Karpas-422 (cell line): ENCODE data around the gene PGM2L1. TPM values are rescaled to one million over a fixed set of nuclear protein-coding genes. Genes with fewer than 3 reads are reported as not detected.

Experiments used
- DNase-seq: peaks from one replicate; pipeline ENCODE4 v3.0.0-alpha.2; 2015
- H2AFZ ChIP-seq: fragments of 200-600 bp; sonication (generic); 2 replicates; pipeline ENCODE4 v1.6.1; 2014; ENCODE audit warnings: antibody characterized with exemption, low read length, mixed read lengths
- H3K27ac ChIP-seq: fragments of 200-600 bp; sonication (generic); 2 replicates; pipeline ENCODE4 v1.5.1; 2014; ENCODE audit warnings: mild to moderate bottlenecking, low read length, moderate library complexity
- H3K27me3 ChIP-seq: fragments of 200-600 bp; sonication (generic); 2 replicates; pipeline ENCODE4 v1.6.1; 2014; ENCODE audit warnings: low read length, mixed read lengths
- H3K36me3 ChIP-seq: fragments of 200-600 bp; sonication (generic); 2 replicates; pipeline ENCODE4 v1.6.1; 2014; ENCODE audit warnings: low read length, mixed read lengths; ENCODE audit not compliant: insufficient read depth
- H3K4me1 ChIP-seq: fragments of 200-600 bp; sonication (generic); 2 replicates; pipeline ENCODE4 v1.6.1; 2014; ENCODE audit warnings: mild to moderate bottlenecking, low read length, mixed read lengths
- H3K4me2 ChIP-seq: fragments of 200-600 bp; sonication (generic); 2 replicates; pipeline ENCODE4 v1.6.1; 2014; ENCODE audit warnings: low read length, low read depth, mild to moderate bottlenecking; ENCODE audit not compliant: poor library complexity, severe bottlenecking
- H3K4me3 ChIP-seq: fragments of 200-600 bp; sonication (generic); 2 replicates; pipeline ENCODE4 v1.5.1; 2014; ENCODE audit warnings: mild to moderate bottlenecking, antibody characterized with exemption, low read length, mixed read lengths
- H3K79me2 ChIP-seq: fragments of 200-600 bp; sonication (generic); 2 replicates; pipeline ENCODE4 v1.6.1; 2014; ENCODE audit warnings: mild to moderate bottlenecking, low read length, mixed read lengths
- H3K9ac ChIP-seq: fragments of 200-600 bp; sonication (generic); 2 replicates; pipeline ENCODE4 v1.6.0; 2014; ENCODE audit warnings: low read length
- H3K9me2 ChIP-seq: fragments of 200-600 bp; sonication (generic), shearing (Covaris generic); replicated peaks from 2 replicates; pipeline ENCODE4 v1.6.0; 2014; ENCODE audit warnings: mild to moderate bottlenecking, low read length, moderate library complexity; ENCODE audit not compliant: insufficient read depth
- H3K9me3 ChIP-seq: fragments of 300-700, 200-600 bp; sonication (generic); 2 replicates; pipeline ENCODE4 v1.6.1; 2014; ENCODE audit warnings: low read length, mixed read lengths
- H4K20me1 ChIP-seq: fragments of 200-600 bp; sonication (generic); 2 replicates; pipeline ENCODE4 v1.6.1; 2014; ENCODE audit warnings: mild to moderate bottlenecking, antibody characterized with exemption, low read length, low read depth; ENCODE audit not compliant: insufficient read depth
- total RNA-seq: library from RNA; depleted of rRNA; stranded (reverse); fragments of >200 nt; shearing (Covaris generic); gene quantifications from 2 replicates; pipeline ENCODE4 v1.2.3, GENCODE V29; 2014; ENCODE audit warnings: low replicate concordance

PGM2L1 gene
- total RNA-seq, 1 experiment from 2014 or later = 0.07 TPM

- peaks cover 8% of the 10 kb centered on the region for H3K9me3 ChIP-seq
- H3K27ac ChIP-seq = no peak overlapping the region
- no peaks in the 10 kb centered on the region for H3K27me3 ChIP-seq
- no peak overlapping the region for H3K4me3 ChIP-seq
- no peaks in the 10 kb centered on the region for H4K20me1 ChIP-seq
- H3K4me1 ChIP-seq = no peaks in the 10 kb centered on the region
- H3K9me2 ChIP-seq = no peaks in the 10 kb centered on the region
- H3K79me2 ChIP-seq = no peaks in the 10 kb centered on the region
- no peak for DNase-seq
- no peaks in the 10 kb centered on the region for H3K36me3 ChIP-seq
- H3K9ac ChIP-seq = no peak overlapping the region
- no peak overlapping the region for H3K4me2 ChIP-seq
- H2AFZ ChIP-seq = no peak overlapping the region
These were observed 81.3 kb downstream of the PGM2L1 start for GRCh38 chr11:74316772-74317505.

GRCh38 chr11:74312326-74312725 is 85.9 kb downstream of the PGM2L1 start:
- Histone ChIP-seq H3K27me3 (no peaks in the 10 kb centered on the region), H3K4me2 (no peak overlapping the region), H3K36me3 (no peaks in the 10 kb centered on the region), H4K20me1 (no peaks in the 10 kb centered on the region), H3K27ac (no peak overlapping the region), H3K9me3 (peaks cover 8% of the 10 kb centered on the region), H3K79me2 (no peaks in the 10 kb centered on the region), H3K9me2 (no peaks in the 10 kb centered on the region), H3K4me1 (no peaks in the 10 kb centered on the region), H2AFZ (no peak overlapping the region), H3K9ac (no peak overlapping the region), H3K4me3 (no peak overlapping the region)
- DNase-seq = no peak

DNA sequence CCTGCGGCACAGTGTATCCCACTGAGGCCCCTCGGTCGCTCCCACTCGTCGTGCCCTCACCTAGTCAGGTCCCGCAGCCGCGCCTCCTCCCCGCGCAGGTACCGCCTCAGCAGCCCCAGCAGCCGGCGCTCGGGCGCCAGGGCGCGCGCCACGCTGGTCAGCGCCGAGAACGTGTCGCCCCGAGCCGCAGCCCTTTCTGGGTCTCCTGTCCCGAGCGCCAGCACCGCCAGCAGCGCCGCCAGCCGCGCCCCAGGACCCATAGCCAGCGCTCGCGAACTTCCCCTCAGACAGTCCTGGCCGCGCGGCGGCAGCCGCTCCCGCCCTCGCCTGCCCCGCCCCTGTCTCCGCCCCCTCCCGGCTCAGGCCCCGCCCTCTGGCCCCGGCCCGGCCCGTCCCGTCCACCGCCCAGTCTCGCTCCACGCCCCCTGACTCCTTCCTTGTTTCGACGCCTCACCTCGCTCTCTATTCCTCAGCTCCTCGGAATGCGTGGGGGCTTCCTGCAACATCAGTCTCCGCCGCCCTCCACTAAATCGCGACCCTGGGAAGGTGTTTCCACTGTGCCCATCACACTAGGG is 86.8 kb downstream of the PGM2L1 start, which contains the start of gene P4HA3:
P4HA3 (minus strand) TSS at position 289 of the 575 bp plus-strand sequence; CDS start at position 260, 29 bp downstream.
- no peaks in the 10 kb centered on the region for H3K79me2 ChIP-seq
- H3K36me3 ChIP-seq = no peaks in the 10 kb centered on the region
- no peaks in the 10 kb centered on the region for H3K9me2 ChIP-seq
- peaks cover 1% of the 10 kb centered on the region; the same call in 1 of the 2 replicates for H3K9me3 ChIP-seq
- no peak within 1 kb of the TSS for H3K9ac ChIP-seq
- H3K4me3 ChIP-seq = no peak within 1 kb of the TSS
- H4K20me1 ChIP-seq = no peaks in the 10 kb centered on the region
- H2AFZ ChIP-seq = no peak within 1 kb of the TSS
- no peaks in the 10 kb centered on the region for H3K27me3 ChIP-seq
- H3K27ac ChIP-seq = no peak within 1 kb of the TSS
- no peak within 1 kb of the TSS for H3K4me2 ChIP-seq
- DNase-seq = no peak
- H3K4me1 ChIP-seq = no peaks in the 10 kb centered on the region

DNA sequence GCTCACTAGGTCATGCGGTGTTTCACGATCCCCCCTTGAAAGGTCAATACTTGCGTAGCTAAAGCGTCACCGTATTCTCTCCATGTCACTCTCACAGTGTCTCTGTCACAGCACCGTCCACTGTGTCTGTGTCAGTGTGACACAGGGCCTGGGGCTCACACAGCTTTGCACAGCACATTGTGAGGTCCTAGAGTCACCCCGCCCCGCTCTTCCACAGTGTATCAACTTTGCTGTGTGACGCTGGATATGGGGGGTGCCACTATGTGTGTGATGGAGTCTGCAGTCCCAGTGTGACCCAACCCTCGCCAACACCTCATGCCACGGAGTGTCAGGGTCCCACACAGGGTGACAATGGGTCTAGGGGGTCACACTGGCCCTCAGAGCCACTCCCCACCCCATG is 87.4 kb downstream of the PGM2L1 start:
- Histone ChIP-seq H3K9ac (no peak overlapping the region), H3K79me2 (no peaks in the 10 kb centered on the region), H3K9me3 (no peaks in the 10 kb centered on the region), H2AFZ (no peak overlapping the region), H3K27me3 (no peaks in the 10 kb centered on the region), H3K4me2 (no peak overlapping the region), H3K27ac (no peak overlapping the region), H4K20me1 (no peaks in the 10 kb centered on the region), H3K4me3 (no peak overlapping the region), H3K36me3 (no peaks in the 10 kb centered on the region), H3K9me2 (no peaks in the 10 kb centered on the region), H3K4me1 (no peaks in the 10 kb centered on the region)
- no peak for DNase-seq

- no peak overlapping the region for H3K4me3 ChIP-seq
- no peaks in the 10 kb centered on the region for H3K4me1 ChIP-seq
- H4K20me1 ChIP-seq = no peaks in the 10 kb centered on the region
- no peak overlapping the region for H3K27ac ChIP-seq
- no peaks in the 10 kb centered on the region for H3K36me3 ChIP-seq
- H3K9me2 ChIP-seq = no peaks in the 10 kb centered on the region
- H3K27me3 ChIP-seq = no peaks in the 10 kb centered on the region
- no peak overlapping the region for H2AFZ ChIP-seq
- no peak overlapping the region for H3K9ac ChIP-seq
- no peaks in the 10 kb centered on the region for H3K9me3 ChIP-seq
- DNase-seq = no peak
- H3K79me2 ChIP-seq = no peaks in the 10 kb centered on the region
- H3K4me2 ChIP-seq = no peak overlapping the region
These were observed 90.8 kb downstream of the PGM2L1 start for GRCh38 chr11:74307434-74307833.

DNA sequence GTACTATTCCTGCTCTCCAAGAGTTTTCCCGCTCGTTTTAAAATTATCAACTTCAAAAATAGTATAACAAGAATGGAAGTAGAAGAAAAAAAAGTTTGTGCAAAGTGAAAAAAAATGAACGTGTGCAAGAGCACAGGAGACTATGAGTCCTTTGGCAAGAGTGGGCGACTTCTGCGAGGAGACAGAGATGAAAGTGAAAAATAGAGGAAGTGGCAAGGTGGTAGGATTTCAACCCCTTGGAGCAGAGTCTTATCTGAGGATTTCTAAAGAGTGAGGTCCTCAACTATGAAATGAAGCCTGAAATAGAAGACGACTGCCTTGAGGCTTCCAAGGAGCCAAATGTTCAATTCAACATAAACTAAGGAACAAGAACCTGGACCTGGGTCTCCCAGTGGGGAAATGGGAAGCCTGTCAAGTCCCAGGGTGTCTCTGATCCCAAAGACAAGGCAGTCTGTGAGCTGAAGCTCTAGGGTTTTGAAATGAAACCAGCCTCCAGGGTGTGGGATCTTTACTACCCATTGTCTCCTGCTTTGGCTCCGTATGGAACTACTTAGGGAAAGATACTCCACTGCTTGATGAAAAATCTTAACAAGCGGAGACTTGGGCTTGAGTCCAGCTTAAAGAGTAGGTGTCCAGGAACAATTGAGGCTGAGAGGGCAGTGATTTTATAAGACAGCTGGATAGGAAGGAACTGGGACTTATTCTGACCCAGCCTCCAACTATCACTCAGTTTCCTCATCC is 91.6 kb downstream of the PGM2L1 start:
- H3K4me2 ChIP-seq = no peak overlapping the region
- no peaks in the 10 kb centered on the region for H3K27me3 ChIP-seq
- no peaks in the 10 kb centered on the region for H4K20me1 ChIP-seq
- no peaks in the 10 kb centered on the region for H3K9me3 ChIP-seq
- no peaks in the 10 kb centered on the region for H3K9me2 ChIP-seq
- DNase-seq = no peak
- H3K79me2 ChIP-seq = no peaks in the 10 kb centered on the region
- H3K36me3 ChIP-seq = no peaks in the 10 kb centered on the region
- H2AFZ ChIP-seq = no peak overlapping the region
- H3K4me1 ChIP-seq = no peaks in the 10 kb centered on the region
- H3K27ac ChIP-seq = no peak overlapping the region
- no peak overlapping the region for H3K9ac ChIP-seq
- H3K4me3 ChIP-seq = no peak overlapping the region

DNA sequence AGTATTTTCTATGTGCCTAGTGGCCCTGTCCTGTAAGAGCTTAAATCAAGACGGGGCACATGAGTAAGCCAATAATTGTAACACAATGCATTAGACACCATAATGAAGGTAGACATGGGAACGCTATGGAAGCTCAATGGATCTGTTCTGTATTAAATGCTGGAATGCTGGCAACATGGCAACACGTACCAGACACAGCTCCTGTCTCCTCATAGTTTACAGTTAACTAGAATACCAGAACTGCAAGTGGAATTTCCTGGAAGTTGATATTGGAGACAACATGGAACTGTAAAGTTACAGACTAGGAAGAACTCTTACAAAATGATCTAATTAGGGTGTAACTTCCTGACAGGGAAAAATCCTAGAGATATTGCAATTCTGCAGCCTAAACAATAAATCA is 99.2 kb downstream of the PGM2L1 start:
- Histone ChIP-seq H2AFZ (no peak overlapping the region), H3K36me3 (no peaks in the 10 kb centered on the region), H3K4me2 (no peak overlapping the region), H3K9me3 (no peaks in the 10 kb centered on the region), H3K9ac (no peak overlapping the region), H3K4me1 (no peaks in the 10 kb centered on the region), H3K9me2 (no peaks in the 10 kb centered on the region), H3K27me3 (no peaks in the 10 kb centered on the region), H4K20me1 (no peaks in the 10 kb centered on the region), H3K79me2 (no peaks in the 10 kb centered on the region), H3K27ac (no peak overlapping the region), H3K4me3 (no peak overlapping the region)
- DNase-seq = no peak

- H3K27ac ChIP-seq = no peak overlapping the region
- no peak overlapping the region for H3K9ac ChIP-seq
- H3K79me2 ChIP-seq = no peaks in the 10 kb centered on the region
- no peaks in the 10 kb centered on the region for H3K27me3 ChIP-seq
- H2AFZ ChIP-seq = no peak overlapping the region
- H4K20me1 ChIP-seq = no peaks in the 10 kb centered on the region
- no peak overlapping the region for H3K4me2 ChIP-seq
- DNase-seq = no peak
- no peak overlapping the region for H3K4me3 ChIP-seq
- no peaks in the 10 kb centered on the region for H3K36me3 ChIP-seq
- H3K4me1 ChIP-seq = no peaks in the 10 kb centered on the region
- H3K9me3 ChIP-seq = no peaks in the 10 kb centered on the region
- no peaks in the 10 kb centered on the region for H3K9me2 ChIP-seq
These were observed 100.7 kb downstream of the PGM2L1 start for GRCh38 chr11:74297484-74297883.
